ENCODE data around the gene AADAC. TPM values are rescaled to one million over a fixed set of nuclear protein-coding genes. Genes with fewer than 3 reads are reported as not detected.
A peak's percentile ranks its signal among the peaks of the same experiment; 100 is the strongest.

AADAC gene
- total and polyA plus RNA-seq, 2 of the 13 experiments (the other 11 are each of a cell fraction or from before 2014, with no cell fraction given): 0.87 to 1.5 TPM

- TF ChIP-seq EEA1 (CRISPR knock-in tag; IDR thresholded peaks at IDR 0.05; ENCODE audit: borderline replicate concordance) (no peak), ZFY (CRISPR knock-in tag; IDR thresholded peaks at IDR 0.05) (no peak), KDM4B (CRISPR knock-in tag; IDR thresholded peaks at IDR 0.05) (peak; percentile 60; the same call in 1 of the 2 replicates), CCAR2 (optimal IDR thresholded peaks at IDR 0.05; ENCODE audit: low read depth, low read length) (no peak), ELF3 (CRISPR knock-in tag; IDR thresholded peaks at IDR 0.05) (peak; percentile 52), ZNF781 (CRISPR knock-in tag; IDR thresholded peaks at IDR 0.05; ENCODE audit: borderline replicate concordance, not compliant biosample characterization) (no peak), ZHX1 (CRISPR knock-in tag; IDR thresholded peaks at IDR 0.05; ENCODE audit: low read depth) (no peak), PBX2 (CRISPR knock-in tag; IDR thresholded peaks at IDR 0.05) (no peak), ZSCAN30 (CRISPR knock-in tag; IDR thresholded peaks at IDR 0.05) (no peak), ZNF816 (CRISPR knock-in tag; IDR thresholded peaks at IDR 0.05; ENCODE audit: borderline replicate concordance) (0 out of 2 replicates have a peak, but pooled peaks have one; percentile 56), TAF1 (CRISPR knock-in tag; IDR thresholded peaks at IDR 0.05) (peak; percentile 37; the same call in 1 of the 2 replicates), POLR2A (IDR thresholded peaks at IDR 0.05; ENCODE audit: insufficient read depth in 1 of 2, low read depth in 2 of 2, low read length in 2 of 2) (peak; percentile 32 to 65; a peak in 3 of 4 replicates), RAD21 (CRISPR knock-in tag; IDR thresholded peaks at IDR 0.05) (peak; percentile 28; the same call in 1 of the 2 replicates), NFE2 (CRISPR knock-in tag; IDR thresholded peaks at IDR 0.05) (no peak), NFKB2 (CRISPR knock-in tag; IDR thresholded peaks at IDR 0.05; ENCODE audit: borderline replicate concordance) (no peak), RARG (CRISPR knock-in tag; IDR thresholded peaks at IDR 0.05; ENCODE audit: low read depth) (no peak), ZNF160 (CRISPR knock-in tag; IDR thresholded peaks at IDR 0.05) (no peak), NR2F2 (IDR thresholded peaks at IDR 0.05; ENCODE audit: borderline replicate concordance, low read depth) (peak; percentile 73), CTCF (CRISPR knock-in tag; IDR thresholded peaks at IDR 0.05) (peak; percentile 21; the same call in 1 of the 2 replicates), TEAD2 (CRISPR knock-in tag; IDR thresholded peaks at IDR 0.05) (no peak), EZH2 (conservative IDR thresholded peaks at IDR 0.05; ENCODE audit: low read depth, low read length) (no peak), RBFOX2 (IDR thresholded peaks at IDR 0.05; ENCODE audit: low read depth, low read length) (peak; percentile 40), RFX5 (IDR thresholded peaks at IDR 0.05; ENCODE audit: low read depth, low read length) (no peak), USF2 (IDR thresholded peaks at IDR 0.05; ENCODE audit: low read depth, low read length) (no peak), USF2 (CRISPR knock-in tag; IDR thresholded peaks at IDR 0.05; ENCODE audit: borderline replicate concordance) (no peak)
Observed at GRCh38 chr3:151770956-151771355, 43.0 kb upstream of the AADAC start (continued).
